GM10847 (cell line): ENCODE data around the gene AMZ1.

Experiments
- POLR2A ChIP-seq: IDR thresholded peaks from 2 replicates; pipeline ENCODE4 v1.6.1; 2011; ENCODE audit not compliant: insufficient read length; ENCODE audit errors: extremely low read depth

AMZ1 gene

DNA sequence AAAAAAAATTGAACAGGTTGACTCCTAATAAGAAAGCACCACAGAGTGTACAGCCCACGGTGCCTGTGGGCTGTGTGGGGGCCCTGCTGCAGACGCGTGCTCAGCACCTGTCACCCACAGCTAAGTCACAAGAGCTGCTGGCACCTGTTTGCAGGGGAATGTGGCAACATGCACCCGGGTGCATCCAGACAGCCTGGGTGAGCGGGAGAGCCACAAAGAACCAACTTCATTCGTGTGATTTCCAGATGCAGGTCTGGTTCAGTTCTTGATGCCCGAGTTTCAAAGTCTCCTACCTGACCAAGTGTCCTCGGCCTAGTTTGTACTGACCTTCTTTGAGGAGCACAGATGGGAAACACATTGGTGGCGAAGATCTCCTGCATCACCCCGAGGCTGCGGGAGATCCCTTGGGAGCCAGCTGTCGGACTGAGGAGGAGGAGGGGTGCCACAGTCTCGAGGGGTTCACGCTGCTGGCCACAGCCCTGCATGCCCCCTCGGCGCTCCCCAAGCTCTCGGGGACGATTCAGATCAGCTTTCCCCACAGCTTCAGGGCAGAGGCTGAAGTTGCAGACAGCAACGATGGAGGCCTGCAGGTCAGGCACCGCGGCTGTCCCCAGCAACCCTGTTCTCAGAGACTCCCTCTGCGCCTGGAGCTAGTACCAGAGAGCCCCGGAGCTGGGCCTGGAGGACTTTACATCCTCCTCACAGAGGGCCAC, 35.3 kb downstream of the AMZ1 start:
- no peak for TF ChIP-seq POLR2A

DNA sequence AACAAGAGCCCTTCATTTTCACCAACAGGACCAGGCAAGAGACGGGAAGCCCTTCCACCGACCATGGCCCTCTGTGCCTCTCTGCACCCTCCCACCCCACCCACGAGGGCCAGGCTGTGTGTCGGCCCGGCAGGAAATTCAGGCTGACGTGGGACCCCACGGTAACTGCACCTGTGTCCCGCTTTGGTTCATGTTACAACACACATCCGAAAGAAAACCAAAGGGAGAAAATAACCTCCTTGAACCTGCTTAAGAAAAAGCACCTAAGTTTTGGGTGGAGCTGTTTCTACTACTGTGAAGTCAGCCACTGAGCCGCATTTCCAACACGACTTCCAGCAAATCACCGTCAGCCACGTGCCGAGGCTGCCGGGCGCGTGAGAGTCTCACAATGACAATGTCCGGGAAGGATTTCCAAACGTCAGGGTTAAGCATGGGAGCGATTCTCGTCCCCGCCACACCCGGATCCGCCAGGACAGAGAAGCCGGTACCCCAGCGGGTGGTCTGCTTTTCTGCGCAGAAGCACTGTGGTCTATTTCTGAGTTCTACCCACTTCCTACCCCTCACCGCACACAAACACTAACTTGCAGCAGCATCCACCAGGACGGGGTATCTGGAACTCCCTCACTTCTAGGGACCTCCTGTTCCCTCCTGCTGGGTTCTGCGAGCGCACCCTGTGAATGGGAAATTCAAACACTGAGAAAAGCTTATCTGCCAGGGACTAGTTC, 36.6 kb downstream of the AMZ1 start:
- TF ChIP-seq POLR2A = no peak

DNA sequence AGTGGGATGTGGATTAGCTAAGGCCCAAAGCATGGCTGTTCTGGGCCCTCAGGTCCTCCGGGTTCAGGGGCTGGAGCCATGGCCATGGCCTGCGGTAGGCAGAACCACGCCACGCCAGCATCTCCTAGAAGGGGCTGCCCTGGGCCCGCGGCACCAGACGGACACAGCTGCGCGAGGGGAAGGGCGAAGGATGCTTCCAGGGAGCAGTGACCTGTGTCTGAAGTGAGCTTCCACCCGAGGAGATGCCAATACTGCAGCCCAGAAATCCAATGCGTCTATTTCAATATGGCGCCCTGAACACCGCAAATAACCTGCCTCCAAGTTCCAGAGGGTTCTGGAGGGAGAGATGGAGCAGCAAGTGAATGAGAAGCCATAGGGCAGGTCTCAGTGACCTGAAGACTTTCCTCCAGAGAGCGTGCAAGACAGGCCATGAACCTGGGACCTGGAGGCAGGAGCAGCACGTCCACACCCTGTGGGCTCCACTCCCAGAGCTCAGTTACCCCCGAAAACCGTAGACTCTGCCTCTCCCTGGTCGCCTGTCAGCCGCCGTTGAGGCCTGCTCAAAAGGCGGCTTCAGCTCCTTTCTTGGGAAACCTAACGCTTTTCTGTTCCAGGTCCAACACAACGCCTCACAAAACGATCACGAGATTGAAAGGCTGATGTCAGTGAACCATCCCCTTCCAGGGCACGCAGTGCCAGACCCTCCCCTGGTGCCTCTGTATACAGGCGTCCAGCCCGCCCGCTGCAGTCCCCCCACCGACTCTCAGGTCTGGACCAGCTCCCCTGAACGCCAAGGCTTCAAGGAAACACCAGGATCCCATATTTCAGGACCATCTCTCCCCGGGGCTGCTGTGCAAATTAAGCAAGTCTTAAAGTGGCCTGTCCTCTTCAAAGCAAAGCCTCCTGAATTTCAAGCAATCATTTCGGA, 37.4 kb downstream of the AMZ1 start:
- TF ChIP-seq POLR2A = no peak

DNA sequence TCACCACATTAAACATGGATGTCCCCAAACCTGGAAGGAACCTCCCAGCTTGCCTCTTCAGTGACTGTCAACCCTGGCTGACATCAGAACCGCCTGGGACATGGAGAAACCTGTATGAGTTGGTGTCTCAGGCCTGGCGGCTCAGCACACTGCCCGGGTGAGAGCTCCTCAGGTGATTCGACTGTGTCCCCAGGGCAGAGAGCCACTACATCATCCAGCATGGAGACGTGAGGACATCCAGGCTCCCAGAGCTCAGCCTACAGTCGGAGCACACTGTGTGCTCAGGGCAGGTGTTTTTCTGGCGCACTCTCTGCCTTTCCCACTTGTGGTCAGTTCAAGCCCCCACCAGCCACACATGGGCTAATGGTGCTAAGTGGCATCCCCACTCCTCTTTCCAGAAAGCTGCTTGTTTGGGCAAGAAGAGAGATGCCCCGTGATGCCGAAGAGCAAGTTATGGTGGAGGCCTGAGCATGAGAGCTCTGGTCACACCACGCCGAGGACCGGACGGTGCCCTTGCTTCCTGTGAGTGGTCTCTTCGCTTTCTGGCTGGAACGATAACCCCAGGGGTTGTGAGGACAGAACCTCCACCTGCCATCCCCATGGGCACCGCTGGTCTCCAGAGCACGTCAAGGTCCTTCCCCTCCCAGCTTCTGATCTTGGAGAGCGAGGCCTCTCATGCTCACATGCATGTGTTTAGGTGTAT, 38.5 kb downstream of the AMZ1 start:
- no peak for TF ChIP-seq POLR2A

DNA sequence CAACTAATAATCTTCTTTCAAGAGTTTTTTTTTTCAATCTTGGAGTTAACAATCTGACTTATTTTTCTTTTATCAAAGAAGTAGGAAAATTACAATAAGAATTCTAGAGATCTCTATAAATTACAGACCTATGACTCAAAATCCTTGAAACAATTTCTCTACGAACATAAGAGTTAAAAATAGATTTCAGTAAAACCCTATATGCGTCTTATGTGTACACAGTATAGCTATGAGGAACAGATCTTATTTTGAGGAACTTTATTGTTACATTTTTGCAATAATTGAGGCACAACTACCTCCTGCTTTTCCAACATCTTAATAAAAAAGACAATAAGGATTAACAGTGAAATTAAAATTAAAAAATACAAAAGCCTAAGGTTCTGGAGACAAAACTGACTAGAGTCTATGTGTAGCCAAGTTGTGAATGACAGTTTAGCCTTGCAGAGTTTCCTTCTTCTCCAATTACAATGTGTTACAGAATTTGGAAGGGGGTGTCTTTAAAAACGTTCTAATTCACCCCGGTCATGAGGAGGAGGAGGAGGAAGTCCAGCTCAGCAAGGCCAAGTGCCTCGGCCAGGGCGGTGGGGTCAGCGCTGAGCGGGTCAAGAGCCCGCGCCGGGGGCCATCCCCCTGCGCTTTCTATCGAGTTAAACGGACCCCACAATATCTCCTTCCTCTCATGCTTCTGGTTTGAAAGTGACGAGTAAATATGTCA, 40.5 kb downstream of the AMZ1 start:
- TF ChIP-seq POLR2A = no peak

DNA sequence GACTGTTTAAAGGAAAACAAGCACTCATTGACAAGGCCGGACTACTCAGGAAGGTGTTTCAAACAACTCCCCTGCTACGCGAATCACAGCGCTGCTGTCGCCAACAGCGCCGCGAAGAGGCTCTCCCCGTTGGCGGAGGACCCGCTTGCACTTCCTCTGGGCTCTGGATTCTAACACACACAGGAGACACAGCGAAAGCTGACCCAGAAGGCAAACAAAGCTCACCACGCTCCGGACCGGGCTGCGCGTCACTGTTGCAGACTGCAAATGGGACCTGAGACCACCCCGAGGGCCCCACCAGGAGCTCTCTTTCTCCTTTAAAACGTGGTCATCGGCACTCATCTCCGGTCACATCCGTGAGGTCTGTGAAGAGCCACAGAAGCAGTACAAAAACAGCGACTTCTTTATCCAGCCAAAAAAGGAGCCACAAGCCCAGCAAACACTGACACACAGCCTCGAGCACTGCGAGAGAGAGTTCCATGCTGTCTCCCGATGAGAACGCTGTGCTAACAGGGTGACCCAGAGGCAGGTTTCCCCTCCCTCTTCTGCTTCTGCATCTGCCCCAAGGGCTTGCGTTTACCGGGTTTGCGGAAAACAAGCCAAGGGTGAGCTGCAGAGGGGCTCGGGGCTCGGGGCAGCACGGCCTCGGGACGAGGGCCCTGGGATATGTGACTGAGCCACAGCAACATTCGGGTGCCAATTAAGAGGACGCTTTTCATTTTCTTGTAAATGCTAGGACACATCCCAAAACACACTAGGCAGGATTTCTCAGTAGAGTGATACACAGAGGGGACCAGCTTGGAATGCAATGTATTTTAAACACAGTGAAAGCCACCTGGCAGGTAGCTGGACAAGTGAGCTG, 41.3 kb downstream of the AMZ1 start:
- no peak for TF ChIP-seq POLR2A

DNA sequence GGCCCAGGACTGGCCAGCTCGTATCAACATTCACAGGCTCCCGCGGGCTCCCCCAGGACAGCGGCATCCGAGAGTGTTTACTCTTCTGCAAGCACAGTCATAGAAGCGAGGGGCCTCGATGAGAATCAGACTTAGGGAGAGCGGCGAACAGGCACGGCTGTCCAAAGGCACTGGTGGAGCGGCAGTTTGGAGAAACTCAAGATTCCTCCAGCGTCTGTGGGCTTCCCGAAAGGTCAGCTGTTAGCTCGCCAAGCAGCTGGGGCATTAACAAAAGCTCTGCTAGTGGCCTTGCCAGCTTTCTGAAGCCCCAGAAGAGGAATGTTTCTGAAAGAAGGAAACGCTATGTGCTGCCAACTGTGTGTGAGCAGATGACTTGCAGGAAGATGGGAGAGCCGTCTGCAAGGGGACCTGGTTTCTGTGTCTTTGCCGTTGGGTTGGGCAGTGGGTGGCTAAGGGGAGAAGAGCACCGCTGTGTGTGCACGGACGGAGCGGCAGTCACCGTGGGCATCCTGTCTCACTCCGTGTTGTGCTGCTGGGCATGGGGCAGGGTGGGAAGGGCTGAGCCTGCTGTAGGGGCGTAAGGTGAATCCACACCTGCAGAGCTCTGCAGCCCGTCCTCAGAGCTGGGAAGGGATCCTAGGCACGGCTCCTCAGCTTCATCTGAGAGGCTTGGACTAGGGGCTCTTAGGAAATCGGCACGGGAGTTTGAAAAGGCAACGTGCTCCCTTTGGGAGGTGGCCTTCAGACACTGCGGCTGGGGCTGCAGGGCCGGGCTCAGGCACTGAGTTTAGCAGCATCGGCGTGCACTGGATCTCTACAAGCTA, 42.1 kb downstream of the AMZ1 start:
- no peak for TF ChIP-seq POLR2A

DNA sequence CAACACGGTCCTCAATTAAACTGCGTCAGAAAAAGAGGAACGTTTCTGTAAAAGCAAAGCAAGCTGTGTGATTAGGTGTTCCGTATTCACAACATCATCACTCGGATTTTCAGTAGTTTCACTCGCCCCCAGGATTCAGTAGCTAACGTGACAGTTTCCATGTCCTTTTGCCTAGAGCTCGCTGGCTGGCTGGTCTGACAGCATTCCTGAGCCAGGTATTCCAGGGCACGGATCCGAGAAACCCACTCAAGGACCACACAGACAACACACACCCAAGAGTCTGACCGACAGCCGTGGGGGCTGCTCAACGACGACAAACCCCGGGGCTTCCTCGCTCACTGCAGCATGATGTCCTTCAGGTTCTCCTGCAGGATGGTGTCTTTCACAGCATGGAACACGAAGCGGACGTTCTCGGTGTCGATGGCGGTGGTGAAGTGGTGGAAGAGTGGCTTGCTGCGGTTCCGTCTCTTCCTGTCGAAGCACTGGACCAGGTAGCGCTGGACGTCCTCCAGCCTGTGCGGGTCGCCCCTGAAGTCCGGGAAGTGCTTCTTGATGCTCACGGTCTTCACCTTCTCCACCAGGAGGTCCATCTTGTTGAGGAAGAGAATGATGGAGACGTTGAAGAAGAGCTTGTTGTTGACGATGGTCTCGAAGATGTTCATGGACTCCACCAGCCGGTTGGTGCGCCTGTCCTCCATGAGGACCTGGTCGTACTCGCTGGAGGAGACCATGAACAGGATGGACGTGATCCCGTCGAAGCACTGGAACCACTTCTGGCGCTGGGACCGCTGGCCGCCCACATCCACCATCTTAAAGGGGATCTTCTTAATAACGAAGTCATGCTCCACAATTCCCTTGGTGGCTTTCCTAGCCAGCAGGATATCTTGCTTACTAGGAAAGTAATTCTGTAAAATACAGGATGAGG, 43.1 kb downstream of the AMZ1 start:
- no peak for TF ChIP-seq POLR2A

DNA sequence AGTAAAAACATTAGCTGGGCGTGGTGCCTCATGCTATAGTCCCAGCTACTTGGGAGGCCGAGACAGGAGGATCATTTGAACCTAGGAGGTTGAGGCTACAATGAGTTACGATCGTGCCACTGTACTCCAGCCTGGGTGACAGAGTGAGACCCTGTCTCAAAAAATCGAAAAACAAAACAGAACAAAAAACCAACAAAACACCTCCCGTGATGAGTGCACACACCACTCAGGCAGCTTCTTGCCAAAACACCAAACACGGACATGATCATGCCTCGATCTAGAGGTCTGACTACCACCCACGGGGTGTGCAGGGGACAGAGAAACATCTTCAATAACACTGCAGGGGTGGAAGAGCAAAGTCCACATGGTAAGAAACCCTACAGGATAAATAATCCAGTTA, 44.4 kb downstream of the AMZ1 start:
- no peak for TF ChIP-seq POLR2A

DNA sequence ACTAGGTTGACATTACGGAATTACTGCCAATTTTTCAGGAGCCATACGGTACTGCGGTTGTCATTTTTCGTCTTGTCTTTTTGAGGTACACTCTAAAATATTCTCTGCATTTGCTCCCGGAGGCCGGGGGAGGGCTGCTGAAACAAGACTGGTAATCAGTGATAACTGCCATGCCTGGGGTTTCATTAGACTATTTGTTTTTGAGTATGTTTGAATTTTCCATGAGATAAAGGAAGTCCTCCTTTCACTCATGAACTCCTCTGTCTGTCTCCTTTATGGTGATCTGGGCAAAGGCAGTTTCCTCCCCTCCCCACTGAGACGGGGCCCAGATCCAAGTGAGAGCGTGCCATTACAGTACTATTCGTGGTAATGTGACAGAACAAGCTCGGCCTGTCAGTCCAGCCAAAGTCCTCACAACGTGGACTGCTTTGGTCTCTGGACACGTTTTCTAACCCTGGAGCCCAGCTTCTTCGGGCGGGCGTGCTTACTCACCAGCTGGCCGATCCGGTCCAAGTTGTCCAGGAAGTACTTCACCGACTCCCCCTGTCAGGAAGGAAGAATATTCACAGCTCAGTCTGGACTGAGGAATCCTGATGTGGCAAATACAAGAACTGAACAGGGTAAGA, 45.1 kb downstream of the AMZ1 start:
- no peak for TF ChIP-seq POLR2A

DNA sequence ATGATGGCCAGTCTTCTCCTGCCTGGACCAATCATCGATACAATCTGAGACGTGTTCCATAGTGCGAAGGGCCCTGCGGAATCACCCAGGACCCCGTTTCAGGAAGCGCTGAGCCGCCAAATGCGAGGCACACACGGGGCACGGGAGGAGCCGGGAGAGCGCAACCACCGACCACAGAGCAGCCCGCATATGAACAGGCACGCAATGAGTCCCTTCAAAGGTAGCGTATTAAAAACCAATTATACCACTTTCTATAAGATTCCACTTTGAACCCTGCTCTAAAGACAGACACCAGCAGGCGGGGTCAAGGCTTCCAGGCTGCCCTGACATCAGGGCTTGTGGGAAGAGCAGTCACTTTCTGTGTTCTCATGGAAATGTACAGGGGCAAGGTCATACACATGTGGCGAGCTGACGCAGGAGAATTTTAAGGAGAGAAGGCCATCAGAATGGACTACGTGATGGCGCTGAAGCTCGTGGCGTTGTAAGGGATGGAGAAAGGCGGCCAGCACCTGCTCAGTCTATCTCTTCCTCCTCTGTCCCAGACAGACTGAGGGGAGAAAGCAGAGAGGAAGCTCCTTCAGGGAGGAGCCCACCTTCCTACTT, 46.2 kb downstream of the AMZ1 start:
- no peak for TF ChIP-seq POLR2A
